IPS-20b (cell line): Measurements from ENCODE around the gene WNT3A.
"Not testable (repeated sequence)": the region's sequence is repeated elsewhere in the genome, so short reads cannot be mapped to it uniquely, and the experiment has no call there.

Experiments
- H3K27ac ChIP-seq: one replicate; pipeline ENCODE4 v1.5.1; 2013; ENCODE audit warnings: low read length
- H3K27me3 ChIP-seq: 2 replicates; pipeline ENCODE4 v1.6.1; 2013; ENCODE audit warnings: mild to moderate bottlenecking, low read length, inconsistent platforms; ENCODE audit not compliant: insufficient read depth
- H3K36me3 ChIP-seq: 2 replicates; pipeline ENCODE4 v1.6.1; 2013; ENCODE audit warnings: low read depth, mild to moderate bottlenecking, inconsistent platforms, low read length, moderate library complexity; ENCODE audit not compliant: insufficient read depth
- H3K4me1 ChIP-seq: 2 replicates; pipeline ENCODE4 v1.6.1; 2013; ENCODE audit warnings: mild to moderate bottlenecking, control low read depth, inconsistent platforms, low read length, moderate library complexity; ENCODE audit not compliant: insufficient read depth
- H3K4me3 ChIP-seq: 2 replicates; pipeline ENCODE4 v1.5.1; 2013; ENCODE audit warnings: mild to moderate bottlenecking, low read length, inconsistent platforms
- H3K9ac ChIP-seq: 2 replicates; pipeline ENCODE4 v1.6.1; 2013; ENCODE audit warnings: low read depth, mild to moderate bottlenecking, inconsistent platforms, low read length, moderate library complexity
- H3K9me3 ChIP-seq: 2 replicates; pipeline ENCODE4 v1.6.1; 2013; ENCODE audit warnings: mild to moderate bottlenecking, low read depth, low read length, inconsistent platforms; ENCODE audit not compliant: insufficient read depth

Gene WNT3A

GRCh38 chr1:227973724-227974288 is 33.0 kb upstream of the WNT3A start:
- not testable (repeated sequence) for H3K36me3 ChIP-seq, H3K4me1 ChIP-seq, H3K27ac ChIP-seq, H3K9ac ChIP-seq, H3K4me3 ChIP-seq, H3K27me3 ChIP-seq, H3K9me3 ChIP-seq

- not testable (repeated sequence) for H3K27me3 ChIP-seq, H3K4me3 ChIP-seq, H3K4me1 ChIP-seq, H3K9me3 ChIP-seq, H3K9ac ChIP-seq, H3K27ac ChIP-seq, H3K36me3 ChIP-seq
Observed at GRCh38 chr1:227975583-227976283, 31.1 kb upstream of the WNT3A start.

GRCh38 chr1:227987181-227987580 is 19.6 kb upstream of the WNT3A start:
- Histone ChIP-seq H3K36me3 (no peaks in the 10 kb centered on the region), H3K9ac (no peak overlapping the region), H3K27ac (no peak overlapping the region), H3K27me3 (0 out of 2 replicates have a peak, but pooled peaks cover 13% of the 10 kb centered on the region), H3K4me1 (no peaks in the 10 kb centered on the region), H3K9me3 (no peaks in the 10 kb centered on the region; the same call in 1 of the 2 replicates), H3K4me3 (no peak overlapping the region)

GRCh38 chr1:227994632-227995300 is 12.0 kb upstream of the WNT3A start:
- Histone ChIP-seq H3K4me1 (no peaks in the 10 kb centered on the region), H3K36me3 (no peaks in the 10 kb centered on the region), H3K27ac (no peak overlapping the region), H3K9ac (no peak overlapping the region), H3K27me3 (peaks cover 26% of the 10 kb centered on the region; the same call in 1 of the 2 replicates), H3K9me3 (no peaks in the 10 kb centered on the region; the same call in 1 of the 2 replicates), H3K4me3 (no peak overlapping the region)

- no peaks in the 10 kb centered on the region for H3K36me3 ChIP-seq
- no peaks in the 10 kb centered on the region; the same call in 1 of the 2 replicates for H3K9me3 ChIP-seq
- H3K4me3 ChIP-seq, result no peak overlapping the region
- no peaks in the 10 kb centered on the region for H3K4me1 ChIP-seq
- H3K27me3 ChIP-seq, result peaks cover 42% of the 10 kb centered on the region
- H3K9ac ChIP-seq, result no peak overlapping the region
- no peak overlapping the region for H3K27ac ChIP-seq
Observed at GRCh38 chr1:227996187-227996950, 10.4 kb upstream of the WNT3A start.

- Histone ChIP-seq H3K27ac (no peak overlapping the region), H3K4me3 (no peak overlapping the region), H3K27me3 (peaks cover 63% of the 10 kb centered on the region), H3K9me3 (no peaks in the 10 kb centered on the region), H3K9ac (no peak overlapping the region), H3K36me3 (no peaks in the 10 kb centered on the region), H3K4me1 (no peaks in the 10 kb centered on the region)
Observed at GRCh38 chr1:227998374-227999055, 8.3 kb upstream of the WNT3A start.

GRCh38 chr1:227999056-227999930 is 7.5 kb upstream of the WNT3A start:
- Histone ChIP-seq H3K27ac (no peak overlapping the region), H3K9me3 (no peaks in the 10 kb centered on the region), H3K4me1 (no peaks in the 10 kb centered on the region), H3K27me3 (peaks cover 67% of the 10 kb centered on the region), H3K4me3 (no peak overlapping the region), H3K36me3 (no peaks in the 10 kb centered on the region), H3K9ac (no peak overlapping the region)

GRCh38 chr1:228000416-228000815 is 6.4 kb upstream of the WNT3A start:
- Histone ChIP-seq H3K9ac (no peak overlapping the region), H3K27me3 (peaks cover 68% of the 10 kb centered on the region), H3K36me3 (no peaks in the 10 kb centered on the region), H3K27ac (no peak overlapping the region), H3K9me3 (no peaks in the 10 kb centered on the region), H3K4me1 (peaks cover 2% of the 10 kb centered on the region; the same call in 1 of the 2 replicates), H3K4me3 (no peak overlapping the region)

- H3K9ac ChIP-seq, result no peak overlapping the region
- H3K36me3 ChIP-seq, result no peaks in the 10 kb centered on the region
- peaks cover 71% of the 10 kb centered on the region for H3K27me3 ChIP-seq
- H3K9me3 ChIP-seq, result no peaks in the 10 kb centered on the region
- H3K4me3 ChIP-seq, result no peak overlapping the region
- no peak overlapping the region for H3K27ac ChIP-seq
- H3K4me1 ChIP-seq, result peaks cover 5% of the 10 kb centered on the region; the same call in 1 of the 2 replicates
Observed at GRCh38 chr1:228000836-228001563, 5.8 kb upstream of the WNT3A start.
